Nephron (organoid): ENCODE results near the gene HVCN1.
"Not testable (repeated sequence)": the region's sequence is repeated elsewhere in the genome, so short reads cannot be mapped to it uniquely, and the experiment has no call there.

Source experiments
- H3K27ac Mint-ChIP-seq, 3 experiments: 2 replicates each; pipeline ENCODE4 v1.8.0; 2020; ENCODE audit warnings: mixed read lengths in 3 of 3, mild to moderate bottlenecking in 2 of 3, moderate library complexity in 1 of 3
- H3K27me3 Mint-ChIP-seq: 2 replicates; pipeline ENCODE4 v1.8.0; 2021; ENCODE audit warnings: low read depth, mild to moderate bottlenecking, moderate library complexity, mixed read lengths
- H3K36me3 Mint-ChIP-seq: 2 replicates; pipeline ENCODE4 v1.8.0; 2020; ENCODE audit warnings: low read depth, mixed read lengths
- H3K4me1 Mint-ChIP-seq: 2 replicates; pipeline ENCODE4 v1.8.0; 2020; ENCODE audit warnings: mixed read lengths
- H3K4me3 Mint-ChIP-seq, 3 experiments: 2 replicates each; pipeline ENCODE4 v1.8.0; 2020; ENCODE audit warnings: mild to moderate bottlenecking in 3 of 3, mixed read lengths in 3 of 3, moderate library complexity in 2 of 3
- H3K9me3 Mint-ChIP-seq: 2 replicates; pipeline ENCODE4 v1.8.0; 2020; ENCODE audit warnings: mixed read lengths
- TF ChIP-seq, protein P1 (sequence below), 3 experiments: fragments of 200-600 bp; sonication (generic); IDR thresholded peaks; one replicate each; pipeline ENCODE4 v1.5.0; 2021; ENCODE audit warnings: antibody characterized with exemption in 3 of 3; ENCODE audit not compliant: unreplicated experiment in 3 of 3

The HVCN1 gene

DNA sequence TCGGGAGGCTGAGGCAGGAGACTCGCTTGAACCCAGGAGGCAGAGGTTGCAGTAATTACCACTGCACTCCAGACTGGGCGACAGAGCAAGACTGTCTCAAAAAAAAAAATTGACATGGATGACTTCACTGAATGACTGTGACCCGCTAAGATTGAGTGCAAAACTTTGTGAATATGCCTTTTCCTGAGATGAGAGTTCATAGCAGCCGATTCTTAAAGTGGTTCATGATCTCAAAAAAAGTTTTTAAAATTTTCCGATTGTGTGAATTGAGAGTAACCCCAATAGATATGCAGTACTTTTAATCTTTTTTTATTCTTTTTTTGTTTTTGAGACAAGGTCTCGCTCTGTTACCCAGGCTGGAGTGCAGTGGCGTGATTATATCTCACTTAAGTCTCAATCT lies 73.7 kb downstream of the HVCN1 start:
- TF ChIP-seq, protein P1, sequence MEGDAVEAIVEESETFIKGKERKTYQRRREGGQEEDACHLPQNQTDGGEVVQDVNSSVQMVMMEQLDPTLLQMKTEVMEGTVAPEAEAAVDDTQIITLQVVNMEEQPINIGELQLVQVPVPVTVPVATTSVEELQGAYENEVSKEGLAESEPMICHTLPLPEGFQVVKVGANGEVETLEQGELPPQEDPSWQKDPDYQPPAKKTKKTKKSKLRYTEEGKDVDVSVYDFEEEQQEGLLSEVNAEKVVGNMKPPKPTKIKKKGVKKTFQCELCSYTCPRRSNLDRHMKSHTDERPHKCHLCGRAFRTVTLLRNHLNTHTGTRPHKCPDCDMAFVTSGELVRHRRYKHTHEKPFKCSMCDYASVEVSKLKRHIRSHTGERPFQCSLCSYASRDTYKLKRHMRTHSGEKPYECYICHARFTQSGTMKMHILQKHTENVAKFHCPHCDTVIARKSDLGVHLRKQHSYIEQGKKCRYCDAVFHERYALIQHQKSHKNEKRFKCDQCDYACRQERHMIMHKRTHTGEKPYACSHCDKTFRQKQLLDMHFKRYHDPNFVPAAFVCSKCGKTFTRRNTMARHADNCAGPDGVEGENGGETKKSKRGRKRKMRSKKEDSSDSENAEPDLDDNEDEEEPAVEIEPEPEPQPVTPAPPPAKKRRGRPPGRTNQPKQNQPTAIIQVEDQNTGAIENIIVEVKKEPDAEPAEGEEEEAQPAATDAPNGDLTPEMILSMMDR (IDR thresholded peaks at IDR 0.05; ENCODE audit: unreplicated experiment in 3 of 3) = no peak
- Mint-ChIP-seq H3K27me3 (no peaks in the 10 kb centered on the region), H3K4me1 (no peaks in the 10 kb centered on the region), H3K9me3 (no peaks in the 10 kb centered on the region), H3K4me3 (peak overlapping the region; percentile 63 to 69 (median 67)), H3K36me3 (peaks cover 6% of the 10 kb centered on the region), H3K27ac (no peak overlapping the region)

- H3K9me3 Mint-ChIP-seq = no peaks in the 10 kb centered on the region
- peak within 1 kb of the TSS in 2 of 3 experiments; percentile 64 to 75 for H3K27ac Mint-ChIP-seq
- peak within 1 kb of the TSS; percentile 83 to 89 (median 84) for H3K4me3 Mint-ChIP-seq
- H3K27me3 Mint-ChIP-seq = no peaks in the 10 kb centered on the region
- peaks cover 6% of the 10 kb centered on the region for H3K36me3 Mint-ChIP-seq
- no peaks in the 10 kb centered on the region for H3K4me1 Mint-ChIP-seq
- TF ChIP-seq, protein P1 (IDR thresholded peaks at IDR 0.05; ENCODE audit: unreplicated experiment in 3 of 3) = no peak
Measured at GRCh38 chr12:110613771-110614684, 74.9 kb downstream of the HVCN1 start, which contains the start of gene TCTN1. TCTN1 (plus strand) TSS chr12:110614129; CDS start chr12:110614183, 54 bp downstream.

DNA sequence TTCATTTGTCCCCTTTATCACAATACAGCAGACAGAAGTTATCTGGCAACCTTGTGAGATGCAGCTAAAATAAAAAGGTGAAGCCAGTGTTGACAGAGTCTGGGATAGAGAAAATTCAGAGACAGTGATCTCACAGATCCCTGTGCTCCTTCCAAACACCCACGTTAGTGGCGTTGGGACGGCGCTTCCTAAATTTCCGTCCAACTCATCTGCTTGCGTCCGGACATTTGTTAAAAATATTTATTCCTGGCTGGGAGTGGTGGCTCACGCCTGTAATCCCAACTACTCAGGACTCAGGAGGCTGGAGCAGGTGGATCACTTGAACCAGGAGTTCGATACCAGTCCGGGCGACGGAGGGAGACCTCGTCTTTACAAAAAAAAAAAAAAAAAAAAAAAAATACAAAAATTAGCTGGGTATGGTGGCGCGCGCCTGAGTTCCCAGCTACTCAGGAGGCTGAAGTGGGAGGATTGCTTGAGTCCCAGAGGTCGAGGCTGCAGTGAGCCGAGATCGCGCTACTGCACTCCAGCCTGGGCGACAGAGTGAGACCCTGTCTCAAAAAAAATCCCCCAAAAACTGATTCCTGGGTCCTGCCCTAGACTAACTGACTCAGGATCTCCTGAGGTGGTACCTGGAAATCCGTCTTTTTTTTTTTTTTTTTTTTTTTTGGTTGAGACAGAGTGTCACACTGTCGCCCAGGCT lies 75.7 kb downstream of the HVCN1 start:
- no peaks in the 10 kb centered on the region for H3K4me1 Mint-ChIP-seq
- TF ChIP-seq, protein P1 (IDR thresholded peaks at IDR 0.05; ENCODE audit: unreplicated experiment in 3 of 3) = no peak

DNA sequence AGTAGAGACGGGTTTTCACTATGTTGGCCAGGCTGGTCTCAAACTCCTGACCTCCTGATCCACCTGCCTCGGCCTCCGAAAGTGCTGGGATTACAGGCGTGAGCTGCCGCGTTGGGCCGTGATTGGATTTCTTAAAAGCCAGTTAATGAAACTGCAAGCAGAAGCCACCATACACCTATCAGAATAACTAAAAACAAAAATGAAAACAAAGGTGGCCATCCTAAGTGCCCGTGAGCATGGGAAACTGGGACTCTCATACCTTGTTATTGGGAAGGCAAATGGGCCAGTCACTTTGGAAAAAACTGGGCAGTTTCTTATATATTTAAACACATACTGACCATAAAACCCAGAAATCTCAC lies 82.7 kb downstream of the HVCN1 start:
- no peaks in the 10 kb centered on the region for H3K4me1 Mint-ChIP-seq
- TF ChIP-seq, protein P1 (IDR thresholded peaks at IDR 0.05; ENCODE audit: unreplicated experiment in 3 of 3) = no peak
- H3K4me3 Mint-ChIP-seq = no peak overlapping the region
- H3K27me3 Mint-ChIP-seq = no peaks in the 10 kb centered on the region
- no peaks in the 10 kb centered on the region for H3K9me3 Mint-ChIP-seq
- no peaks in the 10 kb centered on the region for H3K36me3 Mint-ChIP-seq
- no peak overlapping the region for H3K27ac Mint-ChIP-seq

More for the DNA sequence above, 75.7 kb downstream of the HVCN1 start:
- Mint-ChIP-seq H3K36me3 (peaks cover 6% of the 10 kb centered on the region), H3K9me3 (no peaks in the 10 kb centered on the region), H3K27ac (peak overlapping the region in 2 of 3 experiments; percentile 64 to 70), H3K27me3 (no peaks in the 10 kb centered on the region), H3K4me3 (peak overlapping the region; percentile 83 to 89 (median 84))

GRCh38 chr12:110602085-110602814 lies 86.7 kb downstream of the HVCN1 start:
- H3K4me1 Mint-ChIP-seq, H3K36me3 Mint-ChIP-seq, H3K4me3 Mint-ChIP-seq, H3K27ac Mint-ChIP-seq, H3K9me3 Mint-ChIP-seq, H3K27me3 Mint-ChIP-seq: not testable (repeated sequence)
- TF ChIP-seq, protein P1 (IDR thresholded peaks at IDR 0.05; ENCODE audit: unreplicated experiment in 3 of 3) = peak; percentile 61 to 78 (median 73)
